H1 (cell line): ENCODE data around the gene ATP6V1F. TPM values are rescaled to one million over a fixed set of nuclear protein-coding genes. Genes with fewer than 3 reads are reported as not detected.

ENCODE experiments used
- CTCF ChIA-PET: fragments of 300-600 bp; sonication (Branson Sonifier 250); formaldehyde crosslinking; loops from one replicate; lab custom pipeline; 2021; ENCODE audit not compliant: partially characterized antibody; lab: Charles Lee
- POLR2A ChIA-PET: fragments of 300-600 bp; sonication (Branson Sonifier 250); formaldehyde crosslinking; loops from one replicate; lab custom pipeline; 2021; ENCODE audit warnings: inconsistent platforms; ENCODE audit not compliant: partially characterized antibody; lab: Charles Lee
- DNase-seq, 2 experiments: peaks; one replicate each; pipeline versions ENCODE4 v3.0.0 to v3.0.0-alpha.2; 2010 to 2022; ENCODE audit warnings: low spot score in 2 of 2, low read depth in 1 of 2, mixed read lengths in 1 of 2
- FAIRE-seq: peaks from 2 replicates; lab custom pipeline; 2011; peaks lifted over from hg19 to GRCh38; lab: Jason Lieb, UNC
- H2AFZ ChIP-seq: 2 replicates; pipeline ENCODE4 v1.8.1; 2012; ENCODE audit warnings: low read length, inconsistent platforms
- H2AK5ac ChIP-seq: 2 replicates; pipeline ENCODE4 v1.6.1; 2013; ENCODE audit warnings: low read depth, low read length
- H2BK120ac ChIP-seq: replicated peaks from 2 replicates; pipeline ENCODE3; 2013; ENCODE audit warnings: low read depth, low read length, inconsistent platforms
- H2BK12ac ChIP-seq: 2 replicates; pipeline ENCODE4 v1.6.1; 2013; ENCODE audit warnings: low read depth, low read length
- H2BK15ac ChIP-seq: 2 replicates; pipeline ENCODE4 v1.6.1; 2013; ENCODE audit warnings: low read length
- H2BK20ac ChIP-seq: 2 replicates; pipeline ENCODE4 v1.6.1; 2013; ENCODE audit warnings: low read length
- H2BK5ac ChIP-seq: 2 replicates; pipeline ENCODE4 v1.6.1; 2013; ENCODE audit warnings: low read depth, low read length
- H3K14ac ChIP-seq: 2 replicates; pipeline ENCODE4 v1.6.1; 2013; ENCODE audit warnings: inconsistent platforms; ENCODE audit not compliant: insufficient read length
- H3K18ac ChIP-seq: 2 replicates; pipeline ENCODE4 v1.6.1; 2013; ENCODE audit warnings: low read length; ENCODE audit errors: extremely low read depth
- H3K23ac ChIP-seq: 2 replicates; pipeline ENCODE4 v1.6.1; 2013; ENCODE audit warnings: inconsistent platforms; ENCODE audit not compliant: insufficient read length
- H3K23me2 ChIP-seq: 2 replicates; pipeline ENCODE4 v1.6.1; 2013; ENCODE audit warnings: low read depth, low read length
- H3K27ac ChIP-seq: 2 replicates; pipeline ENCODE4 v1.6.1; 2011; ENCODE audit warnings: low read depth, low read length, inconsistent platforms
- H3K27me3 ChIP-seq, 4 experiments: replicated peaks in 1 of 4; 1 replicate in 1 of 4; 2 replicates in 3 of 4; pipeline versions ENCODE4 v1.6.1 to v1.8.1; 2011 to 2013; ENCODE audit warnings: low read length in 3 of 4, mild to moderate bottlenecking in 3 of 4, inconsistent platforms in 2 of 4, mixed read lengths in 2 of 4, moderate library complexity in 1 of 4; ENCODE audit not compliant: control insufficient read depth in 3 of 4, insufficient read depth in 3 of 4; ENCODE audit errors: extremely low read depth in 1 of 4
- H3K36me3 ChIP-seq, 4 experiments: 2 replicates each; pipeline versions ENCODE4 v1.6.1 to v1.8.1; 2011 to 2013; ENCODE audit warnings: mild to moderate bottlenecking in 4 of 4, low read length in 3 of 4, moderate library complexity in 2 of 4, control low read depth in 1 of 4, inconsistent platforms in 1 of 4; ENCODE audit not compliant: insufficient read depth in 4 of 4, control insufficient read depth in 2 of 4
- H3K4ac ChIP-seq: replicated peaks from 2 replicates; pipeline ENCODE3; 2013; ENCODE audit warnings: low read length, low read depth, mixed read lengths, inconsistent platforms; ENCODE audit not compliant: insufficient read length
- H3K4me1 ChIP-seq, 4 experiments: replicated peaks in 1 of 4; 1 replicate in 1 of 4; 2 replicates in 3 of 4; pipeline versions ENCODE4 v1.6.1 to v1.8.1; 2011 to 2013; ENCODE audit warnings: low read length in 3 of 4, inconsistent platforms in 2 of 4, mixed read lengths in 1 of 4; ENCODE audit not compliant: insufficient read depth in 4 of 4, control insufficient read depth in 3 of 4
- H3K4me2 ChIP-seq, 2 experiments: 2 replicates each; pipeline versions ENCODE4 v1.6.1 to v1.8.1; 2011 to 2013; ENCODE audit warnings: low read depth in 2 of 2, low read length in 2 of 2, control low read depth in 1 of 2, inconsistent platforms in 1 of 2, mild to moderate bottlenecking in 1 of 2; ENCODE audit not compliant: insufficient read depth in 1 of 2
- H3K4me3 ChIP-seq, 4 experiments: fragments of 200-600, 300-600 bp in 1 of 4; sonication (generic), shearing (Covaris generic), sonication (Bioruptor Twin) in 1 of 4; 2 replicates each; pipeline versions ENCODE4 v1.5.1 to v1.8.1; 2011 to 2016; ENCODE audit warnings: low read length in 4 of 4, low read depth in 3 of 4, control low read depth in 2 of 4, inconsistent platforms in 2 of 4, mild to moderate bottlenecking in 2 of 4, mixed read lengths in 1 of 4, moderate library complexity in 1 of 4; ENCODE audit not compliant: insufficient read depth in 2 of 4; ENCODE audit errors: extremely low read depth in 1 of 4
- H3K56ac ChIP-seq: replicated peaks from 2 replicates; pipeline ENCODE3; 2013; ENCODE audit warnings: low read depth, mild to moderate bottlenecking, mixed read lengths, low read length, inconsistent platforms; ENCODE audit not compliant: insufficient read length
- H3K79me1 ChIP-seq: 2 replicates; pipeline ENCODE4 v1.6.1; 2013; ENCODE audit warnings: low read depth, low read length, control low read depth
- H3K79me2 ChIP-seq, 2 experiments: 2 replicates each; pipeline versions ENCODE4 v1.6.1 to v1.8.1; 2012 to 2013; ENCODE audit warnings: low read length in 2 of 2, mild to moderate bottlenecking in 2 of 2, inconsistent platforms in 1 of 2; ENCODE audit not compliant: insufficient read depth in 2 of 2, control insufficient read depth in 1 of 2
- H3K9ac ChIP-seq, 4 experiments: replicated peaks in 1 of 4; 1 replicate in 1 of 4; 2 replicates in 3 of 4; pipeline versions ENCODE4 v1.6.1 to v1.8.1; 2011 to 2013; ENCODE audit warnings: low read depth in 3 of 4, low read length in 3 of 4, control low read depth in 2 of 4, mild to moderate bottlenecking in 2 of 4, moderate library complexity in 2 of 4, inconsistent platforms in 1 of 4; ENCODE audit errors: extremely low read depth in 1 of 4
- H3K9me3 ChIP-seq, 2 experiments: 2 replicates each; pipeline versions ENCODE4 v1.6.1 to v1.8.1; 2012 to 2013; ENCODE audit warnings: mild to moderate bottlenecking in 2 of 2, moderate library complexity in 2 of 2, control low read depth in 1 of 2, inconsistent platforms in 1 of 2, low read depth in 1 of 2, low read length in 1 of 2, mixed read lengths in 1 of 2; ENCODE audit not compliant: insufficient read depth in 2 of 2
- H4K20me1 ChIP-seq, 2 experiments: replicated peaks in 1 of 2; 2 replicates each; pipeline versions ENCODE3 to v1.8.1; 2011 to 2013; ENCODE audit warnings: inconsistent platforms in 2 of 2, low read length in 2 of 2, mild to moderate bottlenecking in 1 of 2; ENCODE audit not compliant: insufficient read depth in 2 of 2, control insufficient read depth in 1 of 2
- H4K5ac ChIP-seq: 2 replicates; pipeline ENCODE4 v1.6.1; 2013; ENCODE audit warnings: low read length, low read depth, mixed read lengths, inconsistent platforms; ENCODE audit not compliant: insufficient read length
- H4K8ac ChIP-seq: 2 replicates; pipeline ENCODE4 v1.8.0; 2013; ENCODE audit warnings: mild to moderate bottlenecking, moderate library complexity, low read length, inconsistent platforms; ENCODE audit not compliant: insufficient read depth; ENCODE audit errors: extremely low read depth
- H4K91ac ChIP-seq: replicated peaks from 2 replicates; pipeline ENCODE3; 2013; ENCODE audit warnings: low read length, mixed read lengths, inconsistent platforms; ENCODE audit not compliant: insufficient read length
- CHD2 ChIP-seq: IDR thresholded peaks from 2 replicates; pipeline ENCODE4 v1.6.1; 2012; ENCODE audit warnings: low read length, improper control_type of control experiment
- EP300 ChIP-seq, 2 experiments: IDR thresholded peaks; 1 replicate in 1 of 2; 2 replicates in 1 of 2; pipeline ENCODE4 v1.6.1; 2011 to 2012; ENCODE audit warnings: low read depth in 2 of 2, low read length in 2 of 2, mild to moderate bottlenecking in 2 of 2, borderline replicate concordance in 1 of 2, inconsistent platforms in 1 of 2, moderate library complexity in 1 of 2
- EZH2 ChIP-seq: fragments of 200-600 bp; sonication (generic); IDR thresholded peaks from 2 replicates; pipeline ENCODE4 v1.7.1; 2012; ENCODE audit warnings: low read depth, mild to moderate bottlenecking, moderate library complexity, low read length, inconsistent platforms; ENCODE audit not compliant: severe bottlenecking
- GTF2F1 ChIP-seq: IDR thresholded peaks from 2 replicates; pipeline ENCODE4 v1.6.1; 2012; ENCODE audit warnings: low read depth, low read length, improper control_type of control experiment, borderline replicate concordance
- PHF8 ChIP-seq: fragments of 200-600 bp; sonication (generic); conservative IDR thresholded peaks from 2 replicates; pipeline ENCODE4 v1.7.1; 2012; ENCODE audit warnings: low read depth, mild to moderate bottlenecking, inconsistent platforms, low read length, moderate library complexity
- POLR2AphosphoS5 ChIP-seq: IDR thresholded peaks from 2 replicates; pipeline ENCODE4 v1.6.1; 2011; ENCODE audit warnings: low read depth, low read length
- SUZ12 ChIP-seq: fragments of 200-600 bp; sonication (generic); IDR thresholded peaks from 2 replicates; pipeline ENCODE4 v1.6.1; 2012; ENCODE audit warnings: mild to moderate bottlenecking, inconsistent platforms, low read length, moderate library complexity, mixed read lengths
- TAF1 ChIP-seq: IDR thresholded peaks from 2 replicates; pipeline ENCODE4 v1.6.1; 2011; ENCODE audit warnings: mild to moderate bottlenecking, low read depth, low read length
- WGBS, 2 experiments: shearing (Covaris generic) in 1 of 2; methylation state at CpG; one replicate each; pipeline versions ENCODE4 v1.1.6 to v1.1.7; 2013 to 2015; ENCODE audit warnings: low lambda C conversion rate in 2 of 2, mixed read lengths in 2 of 2, inconsistent platforms in 1 of 2, low coverage in 1 of 2, missing lambda C conversion rate in 1 of 2; ENCODE audit not compliant: insufficient replicate concordance in 2 of 2, insufficient coverage in 1 of 2, insufficient read length in 1 of 2; ENCODE audit errors: extremely low coverage in 1 of 2, missing lambda C conversion rate in 1 of 2; 5-methylcytosine and 5-hydroxymethylcytosine counted together
- polyA plus RNA-seq, 7 experiments: library from polyadenylated mRNA; depleted of rRNA in 3 of 7; stranded (reverse) in 5 of 7; unstranded in 2 of 7; fragments of >200 nt in 5 of 7; fragments of 200-250 nt in 2 of 7; gene quantifications; 1 replicate in 5 of 7; 2 replicates in 1 of 7; 4 replicates in 1 of 7; pipeline versions ENCODE4 v1.2.1 to v1.2.3, GENCODE V29; 2011 to 2013; ENCODE audit warnings: missing spikeins in 2 of 7, mixed read lengths in 2 of 7
- total RNA-seq: library from RNA; stranded (reverse); fragmentation: NEBNext Ultra II Directional; extraction: Animal tissue kit (Norgen Biotek cat#: 25700); gene quantifications from 2 replicates; pipeline ENCODE4 v1.2.1, GENCODE V29; 2021
- TF ChIP-seq, protein P1 (sequence below): IDR thresholded peaks from 2 replicates; pipeline ENCODE4 v1.6.1; 2011; ENCODE audit warnings: low read depth, mild to moderate bottlenecking, low read length; ENCODE audit not compliant: insufficient read depth
- TF ChIP-seq, protein P2 (sequence below): IDR thresholded peaks from 2 replicates; pipeline ENCODE4 v1.6.1; 2012; ENCODE audit warnings: inconsistent platforms

Gene ATP6V1F
- total and polyA plus RNA-seq, 2 of the 8 experiments (the other 6 are each of a cell fraction or from before 2014, with no cell fraction given), result 104 to 318 TPM

DNA sequence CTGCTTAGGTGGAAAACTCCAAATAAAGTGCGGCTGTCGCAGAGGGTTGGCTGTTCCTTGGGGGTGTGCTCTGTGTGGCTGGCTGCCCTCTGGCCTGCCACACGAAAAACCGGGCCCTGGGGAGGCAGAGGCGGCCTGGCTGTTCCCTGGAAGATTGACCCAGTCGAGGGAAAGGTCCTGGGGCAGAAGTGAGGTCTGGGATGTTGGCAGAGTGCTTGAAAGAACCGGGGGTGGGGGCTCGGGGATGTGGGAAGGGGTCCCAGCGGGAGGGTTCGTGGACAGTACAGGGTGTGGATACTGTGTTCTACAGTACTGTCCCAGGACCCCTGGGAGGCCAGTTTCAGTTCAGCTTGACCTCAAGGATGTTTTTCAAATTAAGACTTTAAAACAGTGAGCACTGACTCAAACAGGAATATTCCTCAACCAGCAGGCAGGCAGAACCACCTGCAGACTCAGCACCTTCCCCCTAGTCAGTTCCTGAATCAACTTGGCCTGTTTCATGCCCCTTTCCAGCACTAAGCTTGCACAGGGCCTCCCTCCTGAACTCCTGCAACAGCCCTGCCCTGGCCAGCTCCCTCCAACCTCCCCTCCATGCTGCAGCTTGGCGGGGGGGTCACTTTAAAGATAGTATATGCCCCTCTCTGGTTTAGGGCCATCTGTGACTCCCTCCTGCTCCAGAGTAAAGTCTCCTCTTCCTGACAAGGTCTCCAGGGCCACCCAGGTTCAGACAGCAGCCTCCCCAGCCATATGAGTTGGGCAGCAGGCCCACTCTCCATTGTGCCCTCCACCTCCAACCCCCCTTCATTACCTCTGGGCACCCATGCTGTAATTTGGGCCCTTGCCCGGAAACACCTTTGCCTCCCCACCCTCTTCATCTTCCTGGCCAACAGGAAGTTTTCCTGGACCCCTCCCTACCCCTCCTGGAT, 3.2 kb upstream of the ATP6V1F start:
- Histone ChIP-seq H2AK5ac (no peak overlapping the region), H3K27me3 (no peaks in the 10 kb centered on the region), H2BK12ac (0 out of 2 replicates have a peak overlapping the region, but pooled peaks have one; percentile 9), H2BK15ac (no peak overlapping the region), H3K4me2 (no peak overlapping the region), H3K4me1 (peaks cover 0 to 12% (median 5%) of the 10 kb centered on the region in 4 experiments; a peak in 5 of 7 replicates), H4K91ac (no peak overlapping the region), H2BK120ac (no peak overlapping the region), H4K5ac (peak overlapping the region; percentile 10), H3K14ac (no peak overlapping the region), H3K36me3 (no peaks in the 10 kb centered on the region), H4K8ac (no peak overlapping the region; the same call in 1 of the 2 replicates), H3K27ac (no peak overlapping the region; the same call in 1 of the 2 replicates), H3K4ac (no peak overlapping the region), H2AFZ (no peak overlapping the region), H3K79me2 (no peaks in the 10 kb centered on the region), H3K9ac (no peak overlapping the region), H2BK20ac (no peak overlapping the region), H3K23me2 (peaks cover 7% of the 10 kb centered on the region), H2BK5ac (no peak overlapping the region), H3K23ac (no peak overlapping the region), H3K56ac (no peak overlapping the region), H3K79me1 (no peaks in the 10 kb centered on the region), H4K20me1 (peaks cover 0 to 2% of the 10 kb centered on the region in 2 experiments), H3K4me3 (no peak overlapping the region), H3K18ac (no peak overlapping the region), H3K9me3 (no peaks in the 10 kb centered on the region)
- WGBS, 2 experiments, result 84% methylated on average over 12 of the region's 12 CpGs; no CpG with 5 or more reads in 1 of the 2 experiments
- ChIA-PET CTCF (interaction anchor here (0.5 to 10.2 kb wide), 14 partner anchors 9 to 117 kb away, joined by 3 to 189 read pairs (median 4); no protein-coding TSS in a partner anchor), POLR2A (interaction anchor here (0.7 to 1.6 kb wide), 7 partner anchors 8 to 28 kb away, joined by 3 to 5 read pairs (median 4); no protein-coding TSS in a partner anchor)
- FAIRE-seq (no peak), DNase-seq (no peak)
- TF ChIP-seq POLR2AphosphoS5, result no peak
- TF ChIP-seq GTF2F1, result no peak
- TF ChIP-seq EZH2, result no peak
- no peak for TF ChIP-seq TAF1
- TF ChIP-seq EP300 (IDR thresholded peaks at IDR 0.05; ENCODE audit: borderline replicate concordance in 1 of 2, low read depth in 2 of 2, low read length in 2 of 2), result no peak
- TF ChIP-seq, protein P1, sequence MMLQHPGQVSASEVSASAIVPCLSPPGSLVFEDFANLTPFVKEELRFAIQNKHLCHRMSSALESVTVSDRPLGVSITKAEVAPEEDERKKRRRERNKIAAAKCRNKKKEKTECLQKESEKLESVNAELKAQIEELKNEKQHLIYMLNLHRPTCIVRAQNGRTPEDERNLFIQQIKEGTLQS, result no peak
- no peak for TF ChIP-seq CHD2
- no peak for TF ChIP-seq PHF8
- TF ChIP-seq SUZ12, result no peak
- TF ChIP-seq, protein P2, sequence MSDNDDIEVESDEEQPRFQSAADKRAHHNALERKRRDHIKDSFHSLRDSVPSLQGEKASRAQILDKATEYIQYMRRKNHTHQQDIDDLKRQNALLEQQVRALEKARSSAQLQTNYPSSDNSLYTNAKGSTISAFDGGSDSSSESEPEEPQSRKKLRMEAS, result no peak
